Chondrocyte (in vitro differentiated cells): ENCODE measurements around the gene CAPN13. TPM values are rescaled to one million over a fixed set of nuclear protein-coding genes. Genes with fewer than 3 reads are reported as not detected.

ENCODE experiments used
- DNase-seq: peaks from one replicate; pipeline ENCODE4 v3.0.0; 2021; ENCODE audit warnings: mixed read lengths, low spot score
- H3K27ac Mint-ChIP-seq: one replicate; pipeline ENCODE4 v1.8.0; 2021; ENCODE audit warnings: mild to moderate bottlenecking, moderate library complexity, mixed read lengths; ENCODE audit not compliant: unreplicated experiment
- H3K27me3 Mint-ChIP-seq: 2 replicates; pipeline ENCODE4 v1.8.0; 2021; ENCODE audit warnings: low read depth, mixed read lengths
- H3K36me3 Mint-ChIP-seq: 2 replicates; pipeline ENCODE4 v1.8.0; 2021; ENCODE audit warnings: low read depth, mixed read lengths
- H3K4me1 Mint-ChIP-seq: 2 replicates; pipeline ENCODE4 v1.8.0; 2021; ENCODE audit warnings: low read depth, mild to moderate bottlenecking, mixed read lengths
- H3K4me3 Mint-ChIP-seq: one replicate; pipeline ENCODE4 v1.8.0; 2021; ENCODE audit warnings: mild to moderate bottlenecking, moderate library complexity, mixed read lengths; ENCODE audit not compliant: unreplicated experiment
- H3K9me3 Mint-ChIP-seq: 2 replicates; pipeline ENCODE4 v1.8.0; 2021; ENCODE audit warnings: low read depth, mixed read lengths
- total RNA-seq: library from RNA; stranded (reverse); gene quantifications from 3 replicates; pipeline ENCODE4 v1.2.1, GENCODE V29; 2021
- TF ChIP-seq, protein P1 (sequence below): fragments of 200-600 bp; sonication (generic); IDR thresholded peaks from 2 replicates; pipeline ENCODE4 v1.5.0; 2021; ENCODE audit warnings: antibody characterized with exemption, mild to moderate bottlenecking, moderate library complexity

The CAPN13 gene
- total RNA-seq, 1 donor from 2014 or later = not detected

GRCh38 chr2:30730736-30731647, 76.3 kb downstream of the CAPN13 start:
- Mint-ChIP-seq H3K27ac (no peak overlapping the region), H3K36me3 (no peaks in the 10 kb centered on the region)
- DNase-seq = no peak

DNA sequence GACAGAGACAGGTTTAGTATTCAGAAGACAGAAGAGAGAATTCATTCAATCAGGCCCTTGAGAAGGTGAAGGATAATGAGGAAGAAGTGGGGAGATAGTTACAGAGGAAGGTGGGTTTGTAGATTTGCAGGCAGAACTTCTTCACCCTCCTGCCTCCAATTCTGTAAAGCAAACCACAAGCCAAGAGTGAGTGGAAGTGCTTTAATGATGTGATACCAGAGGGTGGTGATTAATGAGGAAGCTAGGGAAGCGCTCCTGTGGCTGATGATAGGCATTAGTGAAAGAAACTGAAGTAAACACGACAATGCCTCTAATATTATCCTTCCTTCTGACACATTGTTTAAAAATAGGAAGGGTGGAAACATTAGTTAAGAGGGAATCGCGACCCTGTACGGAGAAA, 78.2 kb downstream of the CAPN13 start:
- Mint-ChIP-seq H3K27me3 (peaks cover 35% of the 10 kb centered on the region), H3K4me1 (no peaks in the 10 kb centered on the region), H3K36me3 (no peaks in the 10 kb centered on the region), H3K27ac (no peak overlapping the region), H3K4me3 (no peak overlapping the region), H3K9me3 (no peaks in the 10 kb centered on the region)
- no peak for DNase-seq
- TF ChIP-seq, protein P1, sequence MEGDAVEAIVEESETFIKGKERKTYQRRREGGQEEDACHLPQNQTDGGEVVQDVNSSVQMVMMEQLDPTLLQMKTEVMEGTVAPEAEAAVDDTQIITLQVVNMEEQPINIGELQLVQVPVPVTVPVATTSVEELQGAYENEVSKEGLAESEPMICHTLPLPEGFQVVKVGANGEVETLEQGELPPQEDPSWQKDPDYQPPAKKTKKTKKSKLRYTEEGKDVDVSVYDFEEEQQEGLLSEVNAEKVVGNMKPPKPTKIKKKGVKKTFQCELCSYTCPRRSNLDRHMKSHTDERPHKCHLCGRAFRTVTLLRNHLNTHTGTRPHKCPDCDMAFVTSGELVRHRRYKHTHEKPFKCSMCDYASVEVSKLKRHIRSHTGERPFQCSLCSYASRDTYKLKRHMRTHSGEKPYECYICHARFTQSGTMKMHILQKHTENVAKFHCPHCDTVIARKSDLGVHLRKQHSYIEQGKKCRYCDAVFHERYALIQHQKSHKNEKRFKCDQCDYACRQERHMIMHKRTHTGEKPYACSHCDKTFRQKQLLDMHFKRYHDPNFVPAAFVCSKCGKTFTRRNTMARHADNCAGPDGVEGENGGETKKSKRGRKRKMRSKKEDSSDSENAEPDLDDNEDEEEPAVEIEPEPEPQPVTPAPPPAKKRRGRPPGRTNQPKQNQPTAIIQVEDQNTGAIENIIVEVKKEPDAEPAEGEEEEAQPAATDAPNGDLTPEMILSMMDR = no peak

More at GRCh38 chr2:30730736-30731647, 76.3 kb downstream of the CAPN13 start:
- H3K4me1 Mint-ChIP-seq = no peaks in the 10 kb centered on the region
- TF ChIP-seq, protein P1 = no peak
- H3K27me3 Mint-ChIP-seq = peaks cover 19% of the 10 kb centered on the region
- no peak overlapping the region for H3K4me3 Mint-ChIP-seq
- H3K9me3 Mint-ChIP-seq = no peaks in the 10 kb centered on the region

DNA sequence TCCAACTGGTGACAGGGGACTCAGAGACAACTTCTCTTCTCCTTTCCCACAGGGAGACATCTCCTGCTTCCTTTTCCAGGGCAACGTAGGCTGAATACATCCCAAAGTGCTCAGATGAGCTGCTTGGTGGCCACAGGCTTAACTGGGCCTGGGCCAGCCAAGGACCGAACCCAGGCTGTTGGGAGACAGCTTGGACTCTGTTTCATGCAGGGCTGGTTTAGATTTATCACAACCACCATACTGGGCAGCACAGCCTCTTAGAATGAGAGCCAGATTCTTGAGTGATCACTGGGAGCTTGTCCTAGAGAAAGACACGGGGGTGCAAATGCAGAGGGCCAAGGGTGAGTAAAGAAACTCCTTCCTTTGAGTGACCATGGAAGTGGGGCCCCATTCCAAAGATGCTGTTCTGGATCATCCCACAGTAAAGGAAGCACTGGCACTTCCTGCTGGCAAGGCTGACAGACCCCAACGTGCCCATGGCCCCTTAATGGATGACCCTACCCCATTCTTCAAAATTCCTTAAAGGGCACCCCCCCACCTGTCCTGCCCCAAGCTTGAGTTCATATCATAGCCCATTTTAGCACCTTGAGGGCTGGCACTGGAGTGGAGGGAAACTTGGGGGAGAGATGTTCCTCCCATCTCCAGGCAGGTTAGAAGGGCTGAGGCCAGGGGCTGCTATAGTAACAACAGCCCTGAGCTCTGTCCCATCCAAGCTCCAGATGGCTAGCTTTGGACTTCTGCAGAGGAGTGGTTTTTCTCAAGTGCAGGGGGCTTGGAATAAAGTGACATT, 84.1 kb downstream of the CAPN13 start:
- no peak for DNase-seq
- peaks cover 4% of the 10 kb centered on the region for H3K9me3 Mint-ChIP-seq

DNA sequence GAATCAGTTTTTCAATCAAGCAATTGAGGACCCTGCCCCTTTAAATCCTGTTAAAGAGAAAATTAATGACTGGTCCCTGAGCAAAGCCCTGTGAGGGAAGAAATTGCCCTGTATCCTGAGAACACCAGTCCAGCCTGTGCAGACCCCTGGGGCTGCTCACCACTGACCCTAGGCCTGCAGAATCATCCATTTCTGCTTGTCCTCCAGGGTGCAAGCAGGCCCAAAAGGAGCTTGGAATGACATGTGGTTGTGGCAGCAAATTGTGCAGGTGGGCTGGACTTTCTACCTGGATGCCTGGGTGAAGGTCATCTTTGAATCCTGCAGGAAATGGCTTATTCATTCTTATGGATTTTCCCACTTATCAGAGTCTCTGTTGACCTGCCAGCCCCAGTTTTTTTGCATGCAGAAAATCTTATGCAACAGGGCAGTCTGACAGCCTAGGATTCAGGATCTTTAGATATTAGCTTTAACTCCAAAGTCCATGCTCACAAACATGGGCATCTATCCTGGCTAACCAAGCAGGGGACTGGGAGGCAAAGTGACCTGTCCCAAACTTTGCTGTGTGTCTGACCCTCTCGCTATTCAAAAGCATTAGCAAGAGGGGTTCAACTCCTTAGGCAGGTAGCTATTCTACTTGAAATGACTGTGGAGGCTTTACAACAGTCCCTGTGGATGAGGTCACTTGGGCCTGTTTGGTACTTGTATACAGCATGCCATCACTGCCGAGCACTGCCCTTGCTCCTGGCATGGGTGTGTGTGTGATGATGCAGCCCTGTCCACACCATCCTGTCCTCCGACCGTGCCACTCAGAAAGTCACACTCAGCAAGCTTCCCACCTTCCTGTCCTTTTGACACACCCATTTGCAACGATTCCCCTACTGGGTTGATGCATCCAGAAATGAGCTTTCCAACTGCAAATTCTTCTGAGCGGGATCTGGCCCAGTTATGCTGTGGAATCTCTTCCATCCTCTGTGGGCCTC, 85.3 kb downstream of the CAPN13 start:
- Mint-ChIP-seq H3K9me3 (peaks cover 4% of the 10 kb centered on the region), H3K27me3 (peaks cover 52% of the 10 kb centered on the region), H3K4me3 (no peak overlapping the region), H3K27ac (no peak overlapping the region), H3K4me1 (no peaks in the 10 kb centered on the region), H3K36me3 (peaks cover 2% of the 10 kb centered on the region)
- TF ChIP-seq, protein P1 = no peak
- DNase-seq = no peak

More for the DNA sequence above, 84.1 kb downstream of the CAPN13 start:
- Mint-ChIP-seq H3K4me3 (no peak overlapping the region), H3K27ac (no peak overlapping the region), H3K4me1 (no peaks in the 10 kb centered on the region), H3K36me3 (peaks cover 2% of the 10 kb centered on the region), H3K27me3 (peaks cover 45% of the 10 kb centered on the region)
- TF ChIP-seq, protein P1 = no peak
